NB4 (cell line): ENCODE data around the gene IRAG1.

ENCODE experiments used
- CTCF ChIP-seq: IDR thresholded peaks from one replicate; pipeline ENCODE4 v1.5.1; 2012; ENCODE audit warnings: low read depth, low read length
- MYC ChIP-seq: IDR thresholded peaks from 2 replicates; pipeline ENCODE4 v1.6.1; 2011; ENCODE audit warnings: low read depth, low read length
- POLR2A ChIP-seq: IDR thresholded peaks from 2 replicates; pipeline ENCODE4 v1.6.1; 2011; ENCODE audit warnings: mild to moderate bottlenecking; ENCODE audit not compliant: insufficient read length; ENCODE audit errors: extremely low read depth
- TF ChIP-seq, protein P1 (sequence below): IDR thresholded peaks from 2 replicates; pipeline ENCODE4 v1.6.1; 2011; ENCODE audit warnings: low read depth, low read length

DNA sequence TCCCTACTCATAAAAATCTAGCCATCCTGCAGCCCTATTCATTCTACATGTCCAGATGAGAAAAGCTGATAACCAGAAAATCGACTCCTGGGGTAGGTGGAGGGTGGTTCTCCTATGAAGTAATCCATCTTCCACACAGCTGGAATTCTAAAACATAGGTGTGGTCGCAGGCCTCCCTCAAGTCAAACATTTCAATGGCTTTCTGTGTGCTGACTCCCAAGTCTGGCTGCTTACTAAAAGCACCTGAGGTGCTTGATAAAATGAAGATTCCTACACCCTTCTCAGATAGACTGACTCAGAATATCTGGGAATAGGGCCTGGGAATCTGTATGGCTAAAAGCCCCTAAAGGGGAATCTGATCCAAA, 26.1 kb downstream of the IRAG1 start:
- TF ChIP-seq CTCF (no peak), POLR2A (no peak), MYC (no peak)
- TF ChIP-seq, protein P1, sequence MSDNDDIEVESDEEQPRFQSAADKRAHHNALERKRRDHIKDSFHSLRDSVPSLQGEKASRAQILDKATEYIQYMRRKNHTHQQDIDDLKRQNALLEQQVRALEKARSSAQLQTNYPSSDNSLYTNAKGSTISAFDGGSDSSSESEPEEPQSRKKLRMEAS = no peak
